Adipocyte (in vitro differentiated cells): ENCODE results near the gene RHEBL1.

ENCODE experiments used
- DNase-seq: peaks from one replicate; pipeline ENCODE4 v3.0.0-alpha.2; 2015; ENCODE audit warnings: low read depth
- H3K27me3 ChIP-seq: replicated peaks from 2 replicates; pipeline ENCODE4 v1.7.0; 2013; ENCODE audit warnings: mild to moderate bottlenecking, low read length, moderate library complexity; ENCODE audit not compliant: control insufficient read depth, insufficient read depth
- H3K36me3 ChIP-seq: 2 replicates; pipeline ENCODE4 v1.7.0; 2013; ENCODE audit warnings: low read length, mild to moderate bottlenecking, moderate library complexity; ENCODE audit not compliant: control insufficient read depth, insufficient read depth, severe bottlenecking
- H3K4me1 ChIP-seq: 2 replicates; pipeline ENCODE4 v1.7.0; 2013; ENCODE audit warnings: mild to moderate bottlenecking, low read length, moderate library complexity; ENCODE audit not compliant: control insufficient read depth, insufficient read depth
- H3K4me3 ChIP-seq: 2 replicates; pipeline ENCODE4 v1.7.0; 2013; ENCODE audit warnings: mild to moderate bottlenecking, low read length, moderate library complexity
- H3K9ac ChIP-seq: 2 replicates; pipeline ENCODE4 v1.7.0; 2013; ENCODE audit warnings: mild to moderate bottlenecking, low read length, moderate library complexity
- H3K9me3 ChIP-seq: 2 replicates; pipeline ENCODE4 v1.7.0; 2013; ENCODE audit warnings: mild to moderate bottlenecking, low read length, moderate library complexity; ENCODE audit not compliant: control insufficient read depth

Gene RHEBL1

DNA sequence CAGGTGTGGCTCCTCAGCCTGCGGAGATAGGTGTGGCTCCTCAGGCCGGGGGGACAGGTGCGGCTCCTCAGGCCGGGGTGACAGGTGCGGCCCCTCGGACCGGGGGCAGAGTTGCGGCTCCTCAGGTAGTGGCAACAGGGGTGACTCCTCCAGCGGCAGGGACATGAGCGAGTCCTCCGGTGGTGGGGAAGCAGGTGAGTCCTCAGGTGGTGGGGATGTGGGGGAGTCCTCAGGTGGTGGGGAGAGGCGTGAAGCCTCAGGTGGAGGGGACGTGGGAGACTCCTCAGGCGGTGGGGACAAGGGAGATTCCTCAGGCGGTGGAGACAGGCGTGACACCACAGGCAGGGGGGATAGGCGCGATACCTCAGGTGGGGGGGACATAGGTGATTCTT, 18.4 kb downstream of the RHEBL1 start:
- no peaks in the 10 kb centered on the region for H3K9me3 ChIP-seq
- peaks cover 90% of the 10 kb centered on the region for H3K36me3 ChIP-seq
- no peak overlapping the region for H3K9ac ChIP-seq
- H3K27me3 ChIP-seq, result no peaks in the 10 kb centered on the region
- no peak for DNase-seq
- peaks cover 14% of the 10 kb centered on the region for H3K4me1 ChIP-seq
- H3K4me3 ChIP-seq, result no peak overlapping the region

DNA sequence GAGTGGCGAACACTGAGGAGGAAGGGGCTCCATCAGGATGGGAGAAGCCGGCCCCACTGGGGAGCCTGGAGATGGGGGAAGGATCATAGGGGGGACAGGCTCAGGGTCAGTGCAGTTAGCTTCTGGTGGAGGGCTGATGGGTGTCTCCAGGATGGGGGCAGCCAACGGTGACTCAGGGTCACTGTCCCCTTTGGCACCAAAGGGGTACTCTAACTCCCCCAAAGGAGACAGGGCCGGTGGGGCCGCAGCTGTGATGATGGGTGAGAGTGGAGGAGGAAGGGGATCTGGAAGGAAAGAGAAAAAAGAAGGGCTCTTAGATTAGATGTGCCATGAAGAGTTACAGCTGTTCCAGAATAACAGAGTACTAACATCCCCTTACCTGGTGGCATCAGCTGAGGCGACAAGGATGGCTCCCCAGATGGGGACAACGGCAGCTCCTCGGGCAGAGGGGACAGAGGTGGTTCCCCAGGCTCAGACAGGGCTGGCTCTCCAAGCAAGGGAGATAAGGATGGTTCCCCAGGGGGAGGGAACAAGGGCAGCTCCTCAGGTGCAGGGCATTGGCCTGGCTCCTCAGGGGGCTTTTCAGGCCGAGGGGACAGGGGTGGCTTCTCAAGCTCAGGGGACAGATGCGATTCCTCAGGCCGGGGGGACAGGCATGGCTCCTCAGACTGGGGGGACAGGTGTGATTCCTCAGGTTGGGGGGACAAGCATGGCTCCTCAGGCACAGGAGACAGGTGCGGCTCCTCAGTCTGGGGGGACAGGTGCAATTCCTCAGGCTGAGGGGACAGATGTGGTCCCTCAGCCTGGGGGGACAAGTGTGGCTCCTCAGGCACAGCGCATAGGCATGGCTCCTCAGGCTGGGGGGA, 19.0 kb downstream of the RHEBL1 start:
- Histone ChIP-seq H3K4me3 (no peak overlapping the region), H3K4me1 (peaks cover 8% of the 10 kb centered on the region), H3K36me3 (peaks cover 96% of the 10 kb centered on the region), H3K27me3 (no peaks in the 10 kb centered on the region), H3K9ac (no peak overlapping the region), H3K9me3 (no peaks in the 10 kb centered on the region)
- DNase-seq, result no peak

GRCh38 chr12:49049566-49050224, 20.1 kb downstream of the RHEBL1 start:
- Histone ChIP-seq H3K9me3 (no peaks in the 10 kb centered on the region), H3K4me1 (no peaks in the 10 kb centered on the region), H3K36me3 (peaks cover 99% of the 10 kb centered on the region), H3K4me3 (no peak overlapping the region), H3K9ac (no peak overlapping the region), H3K27me3 (no peaks in the 10 kb centered on the region)
- no peak for DNase-seq

GRCh38 chr12:49048953-49049352, 20.8 kb downstream of the RHEBL1 start:
- Histone ChIP-seq H3K4me1 (no peaks in the 10 kb centered on the region), H3K36me3 (peaks cover 99% of the 10 kb centered on the region)
- no peak for DNase-seq

DNA sequence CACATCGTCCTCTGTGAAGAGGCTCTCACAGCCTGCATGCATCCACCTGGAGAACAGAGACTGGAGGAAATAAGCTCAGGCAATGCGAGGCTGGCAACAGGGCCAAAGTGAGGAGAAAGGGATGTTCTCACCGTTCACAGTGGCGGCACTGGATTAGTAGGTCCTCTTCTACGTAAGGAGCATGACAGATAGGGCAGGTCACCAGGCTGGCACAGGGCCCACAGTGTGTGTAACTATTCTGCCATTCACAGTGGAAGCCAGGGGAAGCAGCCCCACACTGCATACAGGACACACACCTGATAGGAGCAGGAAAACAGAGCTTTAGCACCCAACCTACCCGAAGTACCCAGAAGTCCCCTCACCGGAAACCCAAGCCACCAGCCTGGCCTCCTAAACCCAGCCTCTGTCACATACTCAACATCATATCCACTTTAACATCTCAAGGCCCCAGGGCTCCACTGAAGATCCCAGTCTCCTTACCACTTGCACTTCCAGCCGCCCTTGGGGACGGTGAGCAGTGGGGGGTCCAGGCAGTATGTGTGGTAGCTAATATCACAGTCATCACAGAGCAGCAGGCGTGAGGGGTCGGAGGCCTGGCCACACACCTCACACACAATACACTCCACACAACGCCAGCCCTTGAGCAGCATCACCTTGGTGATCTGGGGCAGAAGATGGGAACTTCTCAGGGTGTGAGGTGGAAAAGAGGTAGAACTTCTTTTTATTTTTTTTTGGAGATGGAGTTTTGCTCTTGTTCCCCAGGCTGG, 23.5 kb downstream of the RHEBL1 start:
- Histone ChIP-seq H3K4me3 (no peak overlapping the region), H3K27me3 (no peaks in the 10 kb centered on the region), H3K36me3 (peaks cover 99% of the 10 kb centered on the region), H3K9me3 (no peaks in the 10 kb centered on the region), H3K4me1 (no peaks in the 10 kb centered on the region), H3K9ac (no peak overlapping the region)
- no peak for DNase-seq

More at GRCh38 chr12:49048953-49049352, 20.8 kb downstream of the RHEBL1 start:
- Histone ChIP-seq H3K4me3 (no peak overlapping the region), H3K27me3 (no peaks in the 10 kb centered on the region), H3K9ac (no peak overlapping the region), H3K9me3 (no peaks in the 10 kb centered on the region)

GRCh38 chr12:49044660-49045059, 25.1 kb downstream of the RHEBL1 start:
- H3K4me3 ChIP-seq, result no peak overlapping the region
- H3K9ac ChIP-seq, result no peak overlapping the region
- peaks cover 99% of the 10 kb centered on the region for H3K36me3 ChIP-seq
- H3K27me3 ChIP-seq, result no peaks in the 10 kb centered on the region
- DNase-seq, result no peak
- no peaks in the 10 kb centered on the region for H3K9me3 ChIP-seq
- no peaks in the 10 kb centered on the region for H3K4me1 ChIP-seq

DNA sequence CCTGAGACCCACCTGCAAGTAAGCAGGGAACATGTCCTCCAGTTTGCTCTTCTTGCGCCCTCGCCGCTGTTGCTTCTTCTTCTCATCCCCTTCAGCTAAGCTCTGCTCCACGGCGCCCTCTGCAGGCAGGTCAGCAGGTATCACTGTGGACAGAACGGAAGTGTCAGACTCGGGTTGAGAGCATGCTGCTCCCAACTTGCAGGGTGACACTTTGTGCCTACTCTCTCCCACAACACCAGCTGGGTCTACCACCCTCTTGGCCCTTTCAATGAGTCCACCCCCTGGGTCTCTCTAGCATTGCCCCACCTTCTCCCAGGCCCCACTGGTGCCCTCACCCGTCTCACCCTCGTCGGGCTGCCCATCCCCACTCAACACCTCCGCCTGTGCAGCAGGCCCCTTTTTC, 25.9 kb downstream of the RHEBL1 start:
- H3K9me3 ChIP-seq, result no peaks in the 10 kb centered on the region
- H3K4me1 ChIP-seq, result no peaks in the 10 kb centered on the region
- no peak overlapping the region for H3K4me3 ChIP-seq
- no peak overlapping the region for H3K9ac ChIP-seq
- no peaks in the 10 kb centered on the region for H3K27me3 ChIP-seq
- peaks cover 99% of the 10 kb centered on the region for H3K36me3 ChIP-seq
- DNase-seq, result peak; percentile 57

GRCh38 chr12:49043241-49043640, 26.5 kb downstream of the RHEBL1 start:
- Histone ChIP-seq H3K36me3 (peaks cover 99% of the 10 kb centered on the region), H3K9ac (no peak overlapping the region), H3K9me3 (no peaks in the 10 kb centered on the region), H3K4me1 (no peaks in the 10 kb centered on the region), H3K4me3 (no peak overlapping the region), H3K27me3 (no peaks in the 10 kb centered on the region)
- DNase-seq, result no peak

- Histone ChIP-seq H3K36me3 (peaks cover 99% of the 10 kb centered on the region), H3K4me3 (no peak overlapping the region)
These were observed 27.8 kb downstream of the RHEBL1 start for GRCh38 chr12:49041881-49042484.

GRCh38 chr12:49041036-49041880, 28.5 kb downstream of the RHEBL1 start:
- Histone ChIP-seq H3K9ac (no peak overlapping the region), H3K27me3 (no peaks in the 10 kb centered on the region), H3K9me3 (no peaks in the 10 kb centered on the region), H3K4me1 (no peaks in the 10 kb centered on the region), H3K4me3 (no peak overlapping the region), H3K36me3 (peaks cover 97% of the 10 kb centered on the region)
- DNase-seq, result no peak

More at GRCh38 chr12:49041881-49042484, 27.8 kb downstream of the RHEBL1 start:
- no peaks in the 10 kb centered on the region for H3K27me3 ChIP-seq
- no peaks in the 10 kb centered on the region for H3K4me1 ChIP-seq
- no peaks in the 10 kb centered on the region for H3K9me3 ChIP-seq
- no peak overlapping the region for H3K9ac ChIP-seq
- DNase-seq, result no peak
